Activated CD8-positive, alpha-beta T cell treated with anti-CD3 and anti-CD28 coated beads for 36 hours (primary cell): ENCODE measurements around the gene UBA52. TPM values are rescaled to one million over a fixed set of nuclear protein-coding genes. Genes with fewer than 3 reads are reported as not detected.

ENCODE experiments used
- ATAC-seq: fragments of 200-7000 bp; cut with Tn5 transposase; one replicate; pipeline ENCODE4 v1.10.0; 2021; ENCODE audit warnings: mild to moderate bottlenecking, moderate library complexity
- CTCF ChIA-PET: fragments of 350-600 bp; sonication (Branson Sonifier 250); formaldehyde crosslinking; loops from one replicate; lab custom pipeline; 2021; ENCODE audit warnings: antibody characterized with exemption; lab: Charles Lee
- POLR2A ChIA-PET: fragments of 350-600 bp; sonication (Branson Sonifier 250); formaldehyde crosslinking; loops from one replicate; lab custom pipeline; 2021; ENCODE audit warnings: antibody characterized with exemption; lab: Charles Lee
- DNase-seq: peaks from one replicate; pipeline ENCODE4 v3.0.0-alpha.2; 2020
- H3K27ac Mint-ChIP-seq: one replicate; pipeline ENCODE4 v1.8.0; 2021; ENCODE audit warnings: mild to moderate bottlenecking, mixed read lengths
- H3K27me3 Mint-ChIP-seq: one replicate; pipeline ENCODE4 v1.8.0; 2021; ENCODE audit warnings: mixed read lengths
- H3K36me3 Mint-ChIP-seq: one replicate; pipeline ENCODE4 v1.8.0; 2021; ENCODE audit warnings: low read depth, mixed read lengths
- H3K4me1 Mint-ChIP-seq: one replicate; pipeline ENCODE4 v1.8.0; 2021; ENCODE audit warnings: low read depth, mixed read lengths
- H3K4me3 Mint-ChIP-seq: one replicate; pipeline ENCODE4 v1.8.0; 2021; ENCODE audit warnings: mild to moderate bottlenecking, moderate library complexity, mixed read lengths
- H3K9me3 Mint-ChIP-seq: one replicate; pipeline ENCODE4 v1.8.0; 2021; ENCODE audit warnings: mixed read lengths
- intact Hi-C: fragments of 100-400 bp; cut with micrococcal nuclease; formaldehyde crosslinking; loops from one replicate; pipeline ENCODE4 v1.10.0; 2022
- total RNA-seq, 2 experiments: library from RNA; stranded (reverse); gene quantifications; one replicate each; pipeline ENCODE4 v1.2.3, GENCODE V29; 2021
- TF ChIP-seq, protein P1 (sequence below): fragments of 200-600 bp; IDR thresholded peaks from one replicate; pipeline ENCODE4 v1.8.0; 2022; ENCODE audit warnings: antibody characterized with exemption, mild to moderate bottlenecking

Gene UBA52
- total RNA-seq, 2 experiments from 2014 or later, result 1,795 to 1,837 TPM

DNA sequence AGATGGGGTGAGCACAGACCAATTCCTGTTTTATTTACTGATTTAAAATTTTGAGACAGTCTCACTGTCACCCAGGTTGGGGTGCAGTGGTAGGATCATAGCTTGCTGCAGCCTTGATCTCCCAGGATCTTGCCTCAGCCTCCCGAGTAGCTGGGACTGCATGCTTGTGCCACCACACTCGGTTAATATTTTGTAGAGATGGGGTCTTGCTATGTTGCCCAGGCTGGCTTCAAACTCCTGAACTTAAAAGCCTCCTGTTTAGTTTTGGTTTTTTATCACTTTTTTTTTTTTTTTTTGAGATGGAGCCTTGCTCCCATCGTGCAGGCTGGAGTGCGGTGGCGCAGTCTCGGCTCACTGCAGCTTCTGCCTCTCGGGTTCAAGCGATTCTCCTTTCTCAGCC, 4.7 kb downstream of the UBA52 start:
- TF ChIP-seq, protein P1, sequence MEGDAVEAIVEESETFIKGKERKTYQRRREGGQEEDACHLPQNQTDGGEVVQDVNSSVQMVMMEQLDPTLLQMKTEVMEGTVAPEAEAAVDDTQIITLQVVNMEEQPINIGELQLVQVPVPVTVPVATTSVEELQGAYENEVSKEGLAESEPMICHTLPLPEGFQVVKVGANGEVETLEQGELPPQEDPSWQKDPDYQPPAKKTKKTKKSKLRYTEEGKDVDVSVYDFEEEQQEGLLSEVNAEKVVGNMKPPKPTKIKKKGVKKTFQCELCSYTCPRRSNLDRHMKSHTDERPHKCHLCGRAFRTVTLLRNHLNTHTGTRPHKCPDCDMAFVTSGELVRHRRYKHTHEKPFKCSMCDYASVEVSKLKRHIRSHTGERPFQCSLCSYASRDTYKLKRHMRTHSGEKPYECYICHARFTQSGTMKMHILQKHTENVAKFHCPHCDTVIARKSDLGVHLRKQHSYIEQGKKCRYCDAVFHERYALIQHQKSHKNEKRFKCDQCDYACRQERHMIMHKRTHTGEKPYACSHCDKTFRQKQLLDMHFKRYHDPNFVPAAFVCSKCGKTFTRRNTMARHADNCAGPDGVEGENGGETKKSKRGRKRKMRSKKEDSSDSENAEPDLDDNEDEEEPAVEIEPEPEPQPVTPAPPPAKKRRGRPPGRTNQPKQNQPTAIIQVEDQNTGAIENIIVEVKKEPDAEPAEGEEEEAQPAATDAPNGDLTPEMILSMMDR, result no peak
- intact Hi-C loops, result loop anchor here (10.0 kb wide), 1 partner anchor 112 kb away; no protein-coding TSS in a partner anchor
- no peak for DNase-seq
- H3K36me3 Mint-ChIP-seq, result peaks cover 44% of the 10 kb centered on the region
- H3K4me1 Mint-ChIP-seq, result peaks cover 30% of the 10 kb centered on the region
- no peak overlapping the region for H3K4me3 Mint-ChIP-seq
- H3K9me3 Mint-ChIP-seq, result no peaks in the 10 kb centered on the region
- POLR2A ChIA-PET, result interaction anchor here (2.1 to 4.2 kb wide), 2 partner anchors 11 to 17 kb away, joined by 11 to 34 read pairs; partner anchors contain the start of gene REX1BD
- H3K27ac Mint-ChIP-seq, result no peak overlapping the region
- H3K27me3 Mint-ChIP-seq, result no peaks in the 10 kb centered on the region
- no peak for ATAC-seq
- CTCF ChIA-PET, result interaction anchor here (2.2 to 3.7 kb wide), 2 partner anchors 12 to 56 kb away, joined by 6 to 18 read pairs; partner anchors contain the start of gene REX1BD

DNA sequence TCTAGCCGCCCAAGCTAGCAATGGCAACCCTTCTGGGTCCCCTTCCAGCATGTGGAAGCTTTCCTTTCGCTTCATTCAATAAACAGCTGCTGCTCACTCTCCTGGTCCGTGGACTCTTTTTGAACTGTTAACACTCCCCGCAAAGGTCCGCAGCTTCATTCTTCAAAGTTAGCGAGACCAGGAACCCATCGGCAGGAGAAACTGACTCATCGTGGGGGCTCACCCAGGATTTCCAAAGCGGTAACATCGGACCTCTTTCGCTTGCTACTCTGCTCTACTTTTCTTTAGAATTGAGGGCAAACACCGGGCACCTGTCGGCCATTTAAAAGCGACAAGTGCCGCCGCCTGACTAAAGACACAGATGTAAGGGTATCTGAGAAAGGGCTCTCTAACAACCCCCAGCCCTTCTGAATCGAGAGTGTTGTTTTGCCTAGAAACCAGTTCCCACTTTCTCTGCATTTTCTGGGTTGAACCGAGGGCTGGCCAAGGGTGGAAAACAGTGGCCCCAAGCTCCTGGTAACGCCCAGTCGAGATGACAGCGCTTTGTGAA, 5.8 kb downstream of the UBA52 start:
- TF ChIP-seq, protein P1, result no peak
- H3K36me3 Mint-ChIP-seq, result peaks cover 36% of the 10 kb centered on the region

DNA sequence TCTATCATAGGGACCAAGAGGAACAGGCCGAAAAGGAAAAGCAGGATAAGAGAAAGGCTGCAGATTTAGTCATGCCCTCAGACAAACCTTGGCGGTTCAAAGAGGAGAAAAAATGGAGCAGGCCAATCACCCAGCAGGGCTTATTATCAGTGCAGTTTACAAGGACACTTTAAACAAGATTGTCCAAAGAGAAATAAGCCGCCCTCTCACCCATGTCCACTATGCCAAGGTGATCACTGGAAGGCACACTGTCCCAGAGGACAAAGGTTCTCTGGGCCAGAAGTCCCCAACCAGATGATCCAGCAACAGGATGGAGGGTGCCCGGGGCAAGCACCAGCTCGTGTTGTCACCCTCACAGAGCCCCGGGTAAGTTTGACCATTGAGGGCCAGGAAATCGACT, 8.7 kb downstream of the UBA52 start:
- intact Hi-C loops, result no loop called here
- TF ChIP-seq, protein P1, result no peak

More for the DNA sequence above, 5.8 kb downstream of the UBA52 start:
- Mint-ChIP-seq H3K4me1 (peaks cover 28% of the 10 kb centered on the region), H3K27me3 (no peaks in the 10 kb centered on the region), H3K27ac (no peak overlapping the region), H3K4me3 (no peak overlapping the region), H3K9me3 (no peaks in the 10 kb centered on the region)
- no peak for DNase-seq
- ChIA-PET POLR2A (interaction anchor here (1.0 to 4.2 kb wide), 3 partner anchors 10 to 33 kb away, joined by 3 to 34 read pairs (median 11); partner anchors contain the start of gene REX1BD), CTCF (interaction anchor here (1.1 to 3.7 kb wide), 3 partner anchors 9 to 57 kb away, joined by 3 to 18 read pairs (median 6); partner anchors contain the start of gene REX1BD)
- ATAC-seq, result no peak
- intact Hi-C loops, result loop anchor here (10.0 kb wide), 1 partner anchor 113 kb away; no protein-coding TSS in a partner anchor

DNA sequence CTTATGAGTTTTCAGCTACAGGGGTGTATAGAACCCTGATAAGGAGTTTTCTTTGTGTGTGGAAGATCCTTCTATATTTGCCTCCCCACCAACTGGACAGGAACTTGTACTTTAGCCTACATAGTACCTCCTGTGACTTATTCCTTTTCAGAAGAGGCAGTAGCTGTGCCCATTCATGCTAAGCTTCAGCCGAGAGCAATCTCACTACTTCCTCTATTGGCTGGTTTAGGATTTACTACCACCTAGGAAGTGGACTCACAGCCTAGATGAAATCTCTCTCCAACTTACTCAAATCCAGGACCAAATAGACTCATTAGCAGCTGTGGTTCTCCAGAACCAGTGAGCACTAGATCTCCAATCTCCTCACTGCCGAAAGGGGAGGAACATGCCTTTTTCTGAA, 14.6 kb downstream of the UBA52 start:
- Mint-ChIP-seq H3K27me3 (no peaks in the 10 kb centered on the region), H3K4me1 (peaks cover 28% of the 10 kb centered on the region), H3K36me3 (peaks cover 12% of the 10 kb centered on the region), H3K9me3 (no peaks in the 10 kb centered on the region), H3K4me3 (no peak overlapping the region), H3K27ac (no peak overlapping the region)
- CTCF ChIA-PET, result interaction anchor here (0.9 to 2.1 kb wide), 6 partner anchors 8 to 66 kb away, joined by 3 to 6 read pairs (median 4); partner anchors contain the start of gene UBA52
- DNase-seq (no peak), ATAC-seq (no peak)
- TF ChIP-seq, protein P1, result no peak
- intact Hi-C loops, result no loop called here
- POLR2A ChIA-PET, result interaction anchor here (1.0 to 3.6 kb wide), 4 partner anchors 9 to 332 kb away, joined by 3 to 34 read pairs (median 14); partner anchors contain the start of gene UBA52

More for the DNA sequence above, 8.7 kb downstream of the UBA52 start:
- H3K9me3 Mint-ChIP-seq, result no peaks in the 10 kb centered on the region
- H3K27ac Mint-ChIP-seq, result no peak overlapping the region
- H3K36me3 Mint-ChIP-seq, result peaks cover 10% of the 10 kb centered on the region
- ChIA-PET CTCF (interaction anchor here (1.2 to 3.3 kb wide), 4 partner anchors 8 to 267 kb away, joined by 4 to 11 read pairs (median 6); partner anchors contain the start of gene UBA52), POLR2A (interaction anchor here (0.6 kb wide), 1 partner anchor 317 kb away, joined by 3 read pairs; no protein-coding TSS in a partner anchor)
- DNase-seq (no peak), ATAC-seq (no peak)
- H3K4me1 Mint-ChIP-seq, result peaks cover 7% of the 10 kb centered on the region
- no peak overlapping the region for H3K4me3 Mint-ChIP-seq
- no peaks in the 10 kb centered on the region for H3K27me3 Mint-ChIP-seq
